ENCODE data around the gene SLC44A1.
"Not testable (repeated sequence)": the region's sequence is repeated elsewhere in the genome, so short reads cannot be mapped to it uniquely, and the experiment has no call there.

Gene SLC44A1

GRCh38 chr9:105242557-105242956 lies 1.9 kb upstream of the SLC44A1 start:
- DNase-seq (ENCODE audit: low spot score) = no peak

DNA sequence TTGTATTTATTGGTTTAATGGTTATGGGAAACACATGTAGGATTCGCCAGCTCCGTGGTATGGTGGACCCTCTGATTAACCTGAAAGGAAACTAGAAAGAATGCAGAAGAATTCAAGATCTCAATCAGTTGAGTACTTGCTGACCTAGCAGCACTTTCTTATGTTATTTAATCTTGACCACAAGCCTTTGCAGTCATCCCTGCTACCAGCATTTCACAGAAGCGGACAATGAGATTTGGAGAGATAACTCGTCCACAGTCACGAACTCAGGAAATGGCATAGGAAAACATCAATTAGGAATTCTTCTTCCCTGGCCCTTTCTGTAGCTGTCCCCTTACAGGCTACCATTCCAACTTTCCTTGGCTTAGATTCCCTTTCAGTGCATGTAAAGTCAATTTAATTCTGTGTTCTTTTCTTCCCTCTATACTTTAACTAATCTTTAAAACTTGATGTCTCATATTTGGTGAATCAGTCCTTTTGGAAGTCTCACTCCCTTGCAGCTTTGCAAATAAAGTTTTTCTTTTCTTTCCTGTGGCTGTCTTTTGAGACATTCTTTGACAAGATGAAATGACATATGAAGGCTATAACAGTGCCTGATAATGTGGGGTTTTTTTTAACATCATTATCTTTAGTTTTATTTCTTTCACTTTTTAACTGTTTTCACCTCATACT lies 1.3 kb upstream of the SLC44A1 start:
- DNase-seq (ENCODE audit: low spot score) = no peak

- no peak for DNase-seq (ENCODE audit: low spot score)
Measured at GRCh38 chr9:105244734-105245028, 230 bp downstream of the SLC44A1 start.

GRCh38 chr9:105245029-105245890 lies 809 bp downstream of the SLC44A1 start:
- peak; percentile 63 for DNase-seq (ENCODE audit: low spot score)

DNA sequence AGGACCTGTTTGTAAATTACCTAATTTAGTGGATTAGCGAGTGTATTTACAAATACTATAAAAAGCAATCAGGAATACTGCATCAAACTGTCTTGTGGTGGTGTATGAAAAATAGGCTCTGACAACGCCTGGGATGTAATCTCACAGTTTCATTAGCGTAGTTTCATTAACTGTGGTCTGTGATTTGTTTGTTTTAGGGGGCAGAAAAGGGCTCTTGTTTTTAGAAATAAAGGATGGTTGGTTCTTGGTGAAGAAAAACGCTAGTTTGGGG lies 1.4 kb downstream of the SLC44A1 start:
- no peak for DNase-seq (ENCODE audit: low spot score)

DNA sequence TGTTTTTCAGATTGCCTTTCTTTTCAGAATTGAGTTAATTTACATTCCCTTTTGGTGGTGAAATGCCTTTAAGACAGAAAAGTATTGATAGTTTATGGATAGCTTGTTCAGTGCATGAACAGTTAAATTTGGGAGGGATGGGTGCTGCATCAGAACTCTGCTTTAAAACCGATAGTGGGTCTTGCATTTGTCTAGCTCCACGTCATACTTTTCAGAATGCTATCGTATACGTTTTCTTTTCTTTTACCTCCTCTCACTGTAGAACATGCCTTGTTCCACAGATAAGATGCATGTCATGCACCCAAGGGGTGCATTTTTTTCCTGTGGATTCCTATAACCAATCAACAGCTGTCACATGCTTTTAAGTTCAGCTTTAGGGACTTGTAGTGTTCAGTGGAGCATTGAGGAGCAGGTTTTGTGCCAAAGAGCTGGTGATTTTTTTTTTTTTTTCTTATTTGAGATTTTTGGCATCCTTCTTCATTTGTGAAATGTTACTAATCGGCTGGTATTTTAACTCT lies 2.3 kb downstream of the SLC44A1 start:
- no peak for DNase-seq (ENCODE audit: low spot score)

- no peak for DNase-seq (ENCODE audit: low spot score)
Measured at GRCh38 chr9:105248691-105249090, 4.2 kb downstream of the SLC44A1 start.

GRCh38 chr9:105251133-105251532 lies 6.7 kb downstream of the SLC44A1 start:
- no peak for DNase-seq (ENCODE audit: low spot score)

- no peak for DNase-seq (ENCODE audit: low spot score)
Measured at GRCh38 chr9:105251733-105252404, 7.4 kb downstream of the SLC44A1 start.

- no peak for DNase-seq (ENCODE audit: low spot score)
Measured at GRCh38 chr9:105252405-105252756, 7.9 kb downstream of the SLC44A1 start.

- no peak for DNase-seq (ENCODE audit: low spot score)
Measured at GRCh38 chr9:105254226-105254625, 9.8 kb downstream of the SLC44A1 start.

DNA sequence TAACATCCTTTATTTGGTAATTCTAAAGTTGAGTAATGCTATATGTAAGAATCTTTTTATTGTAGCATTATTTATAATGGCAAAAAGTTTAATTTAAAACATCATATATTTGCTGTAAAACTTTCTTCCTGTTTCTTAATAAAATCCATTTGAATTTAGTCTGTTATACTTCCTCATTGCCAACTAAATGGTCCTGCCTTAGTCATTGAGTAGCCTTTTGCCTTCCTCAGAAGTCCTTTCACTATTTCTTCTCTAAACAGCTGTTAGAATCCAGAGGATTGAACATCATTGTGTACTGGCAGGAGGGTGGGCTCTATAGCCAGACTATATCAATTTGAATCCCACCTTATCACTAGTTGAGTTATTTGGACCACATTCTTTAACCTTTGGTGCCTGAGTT lies 11.0 kb downstream of the SLC44A1 start:
- no peak for DNase-seq (ENCODE audit: low spot score)

- DNase-seq (ENCODE audit: low spot score) = not testable (repeated sequence)
Measured at GRCh38 chr9:105256569-105256968, 12.1 kb downstream of the SLC44A1 start.

- DNase-seq (ENCODE audit: low spot score) = no peak
Measured at GRCh38 chr9:105257809-105258208, 13.4 kb downstream of the SLC44A1 start.

- DNase-seq (ENCODE audit: low spot score) = no peak
Measured at GRCh38 chr9:105258225-105258737, 13.8 kb downstream of the SLC44A1 start.

DNA sequence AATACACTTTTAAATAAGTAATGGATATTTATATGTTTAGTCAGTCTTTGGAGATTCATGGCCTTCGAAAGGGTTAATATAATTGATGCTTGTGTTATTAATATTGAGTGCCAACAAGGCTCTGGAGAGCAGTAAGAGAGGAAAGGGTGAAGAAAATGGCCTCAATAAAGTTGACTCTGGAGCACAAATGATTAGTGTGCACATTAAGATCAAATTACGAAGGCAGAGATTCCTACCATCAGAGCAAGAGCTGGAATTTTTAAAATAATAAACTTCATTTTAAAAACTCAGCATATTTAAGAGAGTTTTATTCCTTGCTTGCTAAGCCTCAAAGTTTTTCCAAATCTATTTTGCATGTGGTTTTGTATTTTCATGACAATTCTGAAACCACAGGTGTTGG lies 14.8 kb downstream of the SLC44A1 start:
- no peak for DNase-seq (ENCODE audit: low spot score)

- DNase-seq (ENCODE audit: low spot score) = no peak
Measured at GRCh38 chr9:105259731-105260612, 15.5 kb downstream of the SLC44A1 start.

- DNase-seq (ENCODE audit: low spot score) = no peak
Measured at GRCh38 chr9:105262497-105262896, 18.0 kb downstream of the SLC44A1 start.

GRCh38 chr9:105264380-105264779 lies 19.9 kb downstream of the SLC44A1 start:
- no peak for DNase-seq (ENCODE audit: low spot score)

- not testable (repeated sequence) for DNase-seq (ENCODE audit: low spot score)
Measured at GRCh38 chr9:105268254-105268653, 23.8 kb downstream of the SLC44A1 start.

GRCh38 chr9:105269593-105269992 lies 25.1 kb downstream of the SLC44A1 start:
- DNase-seq (ENCODE audit: low spot score) = no peak

GRCh38 chr9:105270711-105271110 lies 26.3 kb downstream of the SLC44A1 start:
- no peak for DNase-seq (ENCODE audit: low spot score)
